Stimulated activated CD8-positive, alpha-beta memory T cell treated with anti-CD3 and anti-CD28 coated beads, Interleukin-4, amount 100 ng/mL, for 1 hour (primary cell): ENCODE measurements around the gene SHROOM3.
"Not testable (repeated sequence)": the region's sequence is repeated elsewhere in the genome, so short reads cannot be mapped to it uniquely, and the experiment has no call there.

Experiments
- DNase-seq, 2 donors: peaks; one replicate each; pipeline ENCODE4 v3.0.0-alpha.2; 2020; ENCODE audit warnings: low read depth in 2 of 2, low spot score in 1 of 2

Gene SHROOM3

DNA sequence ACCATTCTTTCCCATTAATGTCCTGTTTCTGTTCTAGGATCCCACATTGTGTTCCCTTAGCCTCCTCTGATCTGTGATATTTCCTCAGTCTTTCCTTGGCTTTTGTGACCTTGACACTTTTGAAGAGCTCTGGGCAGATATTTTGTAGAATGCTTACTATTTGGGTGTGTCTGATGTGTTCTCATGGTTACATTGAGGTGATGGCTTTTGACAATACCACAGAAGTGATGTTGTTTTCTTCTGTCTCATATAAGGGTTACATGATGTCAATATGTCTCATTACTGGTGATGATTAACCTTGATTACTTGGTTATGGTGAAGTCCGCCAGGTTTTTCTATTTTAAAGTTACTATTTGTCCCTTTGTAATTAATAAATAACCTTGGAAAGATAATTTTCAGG is 279.2 kb downstream of the SHROOM3 start:
- DNase-seq = no peak

GRCh38 chr4:76716020-76716419 is 281.0 kb downstream of the SHROOM3 start:
- no peak for DNase-seq

DNA sequence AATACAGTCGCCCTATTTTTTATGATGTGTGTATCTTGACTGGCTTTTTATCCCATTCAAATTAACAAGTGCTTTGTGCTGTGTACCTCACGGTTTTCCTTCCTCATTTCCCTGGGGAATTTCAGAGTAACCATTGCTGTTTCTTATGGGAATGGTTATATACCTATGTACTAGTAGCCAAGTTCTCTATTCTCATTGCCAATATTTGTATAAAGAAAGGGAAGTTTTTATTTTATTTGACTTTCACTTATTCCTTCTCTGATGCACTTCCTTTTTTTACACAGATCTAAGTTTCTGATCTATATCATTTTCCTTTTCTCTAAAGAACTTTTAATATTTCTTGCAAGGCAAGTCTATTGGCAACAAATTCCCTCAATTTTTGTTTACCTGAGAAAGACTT is 281.6 kb downstream of the SHROOM3 start:
- no peak for DNase-seq

DNA sequence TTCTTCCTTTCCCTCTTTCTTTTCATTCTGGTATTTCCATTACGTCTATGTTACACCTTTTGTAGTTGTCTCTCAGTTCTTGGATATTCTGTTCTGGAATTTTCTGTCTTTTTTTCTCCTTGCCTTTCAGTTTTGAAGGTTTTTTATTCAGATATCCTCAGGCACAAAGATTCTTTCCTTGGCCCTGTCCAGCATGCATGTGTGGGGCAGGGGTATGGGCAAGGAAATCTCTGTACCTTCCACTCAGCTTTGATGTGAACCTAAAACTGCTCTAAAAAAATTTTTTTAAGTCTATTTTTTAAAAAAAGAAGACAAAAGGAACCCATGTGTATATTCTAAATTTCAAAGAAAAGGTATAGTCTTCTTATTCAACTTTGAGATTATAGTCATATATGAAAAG is 282.4 kb downstream of the SHROOM3 start:
- DNase-seq = no peak

GRCh38 chr4:76718021-76718420 is 283.0 kb downstream of the SHROOM3 start:
- no peak for DNase-seq

DNA sequence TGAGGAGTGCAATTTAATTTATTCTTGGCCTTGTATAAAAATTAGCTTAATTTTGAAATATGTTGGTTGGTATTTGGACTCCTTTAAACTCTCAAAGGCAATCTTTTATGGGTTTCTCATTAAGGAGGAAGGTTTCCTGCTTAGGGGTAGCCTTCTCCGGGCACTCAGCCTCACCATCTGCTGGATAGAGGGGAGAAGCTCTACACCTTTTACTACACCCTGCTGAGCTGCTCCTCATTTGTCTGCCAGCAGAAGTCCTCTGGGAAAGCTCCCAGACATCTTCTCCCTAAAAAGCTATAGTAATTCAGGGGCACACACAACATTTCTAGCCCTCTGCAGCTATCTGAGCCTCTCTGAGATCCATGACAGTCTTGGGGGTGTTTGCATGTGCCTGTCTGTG is 283.8 kb downstream of the SHROOM3 start:
- DNase-seq = no peak

GRCh38 chr4:76720121-76720520 is 285.1 kb downstream of the SHROOM3 start:
- no peak for DNase-seq

DNA sequence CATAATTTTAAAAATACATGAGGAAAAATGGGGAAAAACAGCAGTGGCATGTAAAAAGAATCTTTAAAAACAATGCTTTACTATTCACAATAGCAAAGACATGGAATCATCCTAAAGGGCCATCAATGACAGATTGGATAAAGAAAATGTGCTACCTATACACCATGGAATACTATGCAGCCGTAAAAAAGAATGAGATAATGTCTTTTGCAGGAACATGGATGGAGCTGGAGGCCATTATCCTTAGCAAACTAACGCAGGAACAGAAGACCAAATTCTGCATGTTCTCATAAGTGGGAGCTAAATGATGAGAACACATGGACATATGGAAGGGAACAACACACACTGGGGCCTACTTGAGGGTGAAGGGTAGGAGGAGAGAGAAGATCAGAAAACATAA is 287.1 kb downstream of the SHROOM3 start:
- not testable (repeated sequence) for DNase-seq

- DNase-seq = no peak
Observed at GRCh38 chr4:76722838-76723237, 287.8 kb downstream of the SHROOM3 start.

GRCh38 chr4:76723373-76723772 is 288.3 kb downstream of the SHROOM3 start:
- DNase-seq = no peak

DNA sequence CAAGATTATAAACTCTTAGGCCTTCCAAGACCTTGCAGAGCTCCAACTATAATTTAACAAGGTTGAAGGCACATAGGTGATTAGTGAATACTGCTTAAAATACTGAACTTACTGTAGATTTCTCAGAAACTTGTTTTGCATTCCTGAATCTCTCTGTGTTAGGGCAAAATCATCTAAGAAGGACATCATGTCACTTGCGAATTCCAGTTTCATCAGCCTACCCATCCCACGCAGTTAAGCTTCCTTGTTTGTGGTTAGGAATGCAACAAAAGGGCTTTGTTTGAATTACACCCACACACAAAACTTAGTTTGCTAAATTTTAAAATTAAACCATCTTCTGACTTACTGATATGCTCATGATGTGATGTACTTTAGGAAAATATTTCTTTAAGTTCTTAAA is 288.9 kb downstream of the SHROOM3 start:
- DNase-seq = no peak

- DNase-seq = no peak
Observed at GRCh38 chr4:76725039-76725438, 290.0 kb downstream of the SHROOM3 start.

DNA sequence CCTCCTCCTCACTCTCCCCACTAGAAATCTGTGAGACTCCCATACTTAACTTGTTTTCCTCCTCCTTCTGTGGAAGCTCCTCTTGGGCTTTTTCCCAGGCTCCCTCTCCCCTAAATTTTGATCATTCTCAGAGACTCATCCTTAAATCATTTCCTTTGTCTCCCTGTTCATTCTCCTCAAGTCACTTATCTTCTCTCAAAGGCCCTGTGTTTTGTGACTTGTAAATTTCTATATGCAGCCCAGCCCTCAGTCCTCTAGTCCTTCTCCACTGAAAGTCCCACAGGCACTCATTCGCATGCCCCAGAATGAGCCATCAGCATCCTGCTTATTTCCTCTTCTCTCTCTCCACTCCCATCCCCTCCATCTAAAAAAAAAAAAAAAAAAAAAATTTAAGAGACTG is 291.1 kb downstream of the SHROOM3 start:
- DNase-seq = no peak

GRCh38 chr4:76726631-76727030 is 291.6 kb downstream of the SHROOM3 start:
- no peak for DNase-seq

- DNase-seq = not testable (repeated sequence)
Observed at GRCh38 chr4:76727934-76728333, 292.9 kb downstream of the SHROOM3 start.

- DNase-seq = no peak
Observed at GRCh38 chr4:76729460-76729859, 294.4 kb downstream of the SHROOM3 start.

DNA sequence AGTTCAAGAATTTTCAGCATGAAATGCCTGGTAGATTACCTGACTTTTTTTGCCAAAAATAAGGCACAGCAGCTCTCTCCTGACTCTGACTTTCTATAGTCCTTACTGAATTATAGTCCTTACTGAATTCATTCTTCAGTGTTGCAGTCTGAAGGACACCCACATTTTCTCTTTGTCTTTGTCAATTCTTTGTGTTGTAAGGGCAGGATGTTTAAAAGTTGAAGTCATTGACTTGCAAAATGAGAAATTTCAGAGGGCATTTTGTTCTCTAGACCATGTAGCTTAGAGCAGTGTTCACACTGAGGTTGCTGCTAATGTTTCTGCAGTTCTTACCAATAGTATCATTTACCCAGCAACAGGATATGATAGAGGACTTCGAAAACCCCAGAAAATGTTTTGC is 295.0 kb downstream of the SHROOM3 start:
- DNase-seq = no peak

GRCh38 chr4:76732246-76732645 is 297.2 kb downstream of the SHROOM3 start:
- DNase-seq = no peak

GRCh38 chr4:76733068-76733771 is 298.2 kb downstream of the SHROOM3 start:
- no peak for DNase-seq

- DNase-seq = no peak
Observed at GRCh38 chr4:76736414-76736813, 301.4 kb downstream of the SHROOM3 start.

DNA sequence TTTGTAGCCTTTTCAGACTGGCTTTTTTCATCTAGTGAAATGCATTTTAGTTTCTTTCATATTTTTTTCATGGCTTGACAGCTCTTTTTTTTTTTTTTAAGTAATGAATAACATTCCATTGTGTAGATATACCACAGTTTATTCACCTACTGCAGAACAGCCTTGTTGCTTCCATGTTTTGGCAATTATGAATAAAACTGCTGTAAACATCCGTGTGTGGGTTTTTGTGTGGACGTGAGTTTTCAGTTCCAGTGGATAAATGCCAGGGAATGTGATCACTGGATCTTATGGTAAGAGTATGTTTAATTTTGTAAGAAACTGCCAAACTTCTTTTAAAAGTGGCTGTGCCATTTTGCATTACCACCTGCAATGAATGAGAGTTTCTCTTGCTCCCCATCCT is 302.2 kb downstream of the SHROOM3 start:
- no peak for DNase-seq

GRCh38 chr4:76737771-76738085 is 302.7 kb downstream of the SHROOM3 start:
- DNase-seq = no peak

DNA sequence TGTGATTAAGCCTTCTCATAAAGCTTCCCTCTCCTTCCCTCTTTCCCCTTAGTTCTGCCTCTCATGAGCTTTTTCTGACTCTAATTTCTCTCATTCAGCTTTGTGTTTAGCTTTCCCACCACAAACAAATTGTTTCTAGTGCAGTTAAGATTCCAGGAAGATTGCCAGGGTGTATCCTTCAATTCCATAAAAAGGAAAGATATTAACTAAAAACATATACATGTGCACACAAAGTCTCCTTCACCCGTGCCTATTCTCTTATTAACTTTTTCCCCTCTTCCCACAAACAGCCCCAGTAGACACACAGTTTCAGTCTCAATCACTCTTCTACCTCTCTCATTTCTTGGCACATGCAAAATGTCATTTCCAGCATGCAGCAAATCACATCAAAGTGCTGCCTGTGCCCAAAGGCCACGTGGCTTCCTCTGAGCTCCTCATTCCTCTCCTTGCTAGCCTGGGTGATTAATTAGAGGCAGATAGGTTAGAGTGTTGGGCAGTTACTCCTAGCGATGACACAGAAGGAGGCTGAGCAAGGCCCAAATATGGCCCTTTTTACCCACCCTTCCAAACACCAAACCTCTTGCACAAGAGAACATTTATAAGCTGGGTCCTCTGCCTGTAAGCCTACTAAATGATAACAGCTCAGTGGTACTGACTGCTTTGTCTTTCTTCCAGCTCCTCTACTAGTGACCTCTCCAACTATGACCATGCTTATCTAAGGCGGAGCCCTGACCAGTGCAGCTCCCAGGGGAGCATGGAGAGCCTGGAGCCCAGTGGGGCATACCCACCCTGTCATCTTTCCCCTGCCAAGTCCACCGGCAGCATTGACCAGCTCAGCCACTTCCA is 303.3 kb downstream of the SHROOM3 start:
- no peak for DNase-seq
